NT2/D1 (cell line): ENCODE data around the gene ETFB.
A peak's percentile ranks its signal among the peaks of the same experiment; 100 is the strongest.

Experiments
- DNase-seq: peaks from one replicate; pipeline ENCODE4 v3.0.0-alpha.2; 2011; ENCODE audit warnings: low read depth, low spot score
- H3K27me3 ChIP-seq: 2 replicates; pipeline ENCODE4 v1.6.0; 2011; ENCODE audit warnings: mild to moderate bottlenecking; ENCODE audit not compliant: insufficient read length, insufficient read depth
- H3K36me3 ChIP-seq: 2 replicates; pipeline ENCODE4 v1.6.1; 2011; ENCODE audit warnings: mild to moderate bottlenecking, low read length, mixed read lengths; ENCODE audit not compliant: insufficient read depth, insufficient read length
- H3K4me1 ChIP-seq: 2 replicates; pipeline ENCODE4 v1.5.1; 2011; ENCODE audit not compliant: insufficient read depth, insufficient read length
- H3K4me3 ChIP-seq: 2 replicates; pipeline ENCODE4 v1.5.1; 2011; ENCODE audit warnings: low read depth; ENCODE audit not compliant: insufficient read length
- H3K9ac ChIP-seq: 2 replicates; pipeline ENCODE4 v1.6.0; 2011; ENCODE audit warnings: low read depth; ENCODE audit not compliant: insufficient read length
- H3K9me3 ChIP-seq: 2 replicates; pipeline ENCODE4 v1.5.1; 2011; ENCODE audit warnings: mild to moderate bottlenecking, low read length; ENCODE audit not compliant: insufficient read depth
- SUZ12 ChIP-seq: IDR thresholded peaks from 2 replicates; pipeline ENCODE4 v1.6.1; 2011; ENCODE audit not compliant: insufficient read length, insufficient read depth; ENCODE audit errors: extremely low read depth
- YY1 ChIP-seq: IDR thresholded peaks from 2 replicates; pipeline ENCODE4 v1.6.1; 2011; ENCODE audit not compliant: insufficient read length, insufficient read depth
- ZNF274 ChIP-seq: IDR thresholded peaks from 2 replicates; pipeline ENCODE4 v1.6.1; 2011; ENCODE audit warnings: mild to moderate bottlenecking, low read depth, low read length

Gene ETFB

DNA sequence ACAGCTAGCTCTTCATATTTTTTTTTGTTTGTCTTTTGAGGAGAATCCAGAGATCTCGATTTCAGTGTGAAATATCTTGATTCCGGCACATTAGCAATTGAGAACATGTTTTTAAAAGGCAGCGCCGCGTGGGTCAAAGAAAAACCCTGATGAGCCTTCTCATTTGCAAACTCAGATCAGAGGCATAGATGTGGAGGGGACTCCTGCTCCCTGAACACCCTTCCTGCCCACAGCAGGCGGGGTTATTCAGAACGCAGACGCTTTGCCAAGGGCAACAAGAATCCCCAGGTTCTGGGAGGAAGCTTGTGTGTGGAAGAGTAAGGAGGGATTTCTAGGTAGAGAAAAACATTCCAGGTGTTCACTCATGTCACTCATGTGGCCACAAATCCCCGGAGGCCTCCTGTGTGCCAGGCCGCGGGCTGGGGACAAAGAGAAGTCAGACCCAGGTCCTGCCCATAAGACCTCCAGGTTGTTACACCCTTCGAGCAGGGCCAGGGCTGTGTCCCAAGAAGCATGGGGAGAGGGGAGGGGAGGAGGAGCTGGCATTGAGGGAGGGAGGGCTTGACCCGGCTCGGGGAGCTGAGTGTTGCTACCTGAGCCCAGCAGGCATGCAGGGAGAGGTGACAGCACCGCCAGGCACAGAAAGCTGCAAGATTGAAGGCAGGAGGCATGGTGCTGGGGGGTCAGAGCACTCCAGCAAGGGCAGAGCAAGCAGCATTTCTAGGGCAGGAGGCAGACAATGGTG is 70.6 kb downstream of the ETFB start:
- no peak for TF ChIP-seq ZNF274
- TF ChIP-seq SUZ12: no peak
- TF ChIP-seq YY1: no peak
- Histone ChIP-seq H3K4me1 (peaks cover 24% of the 10 kb centered on the region), H3K27me3 (no peaks in the 10 kb centered on the region), H3K36me3 (no peaks in the 10 kb centered on the region), H3K4me3 (no peak overlapping the region), H3K9me3 (no peaks in the 10 kb centered on the region), H3K9ac (peak overlapping the region; percentile 53)
- DNase-seq: no peak
